H1 (cell line): ENCODE results near the gene HIVEP2. TPM values are rescaled to one million over a fixed set of nuclear protein-coding genes. Genes with fewer than 3 reads are reported as not detected.

ENCODE experiments used
- CTCF ChIA-PET: fragments of 300-600 bp; sonication (Branson Sonifier 250); formaldehyde crosslinking; loops from one replicate; lab custom pipeline; 2021; ENCODE audit not compliant: partially characterized antibody; lab: Charles Lee
- POLR2A ChIA-PET: fragments of 300-600 bp; sonication (Branson Sonifier 250); formaldehyde crosslinking; loops from one replicate; lab custom pipeline; 2021; ENCODE audit warnings: inconsistent platforms; ENCODE audit not compliant: partially characterized antibody; lab: Charles Lee
- DNase-seq, 2 experiments: peaks; one replicate each; pipeline versions ENCODE4 v3.0.0 to v3.0.0-alpha.2; 2010 to 2022; ENCODE audit warnings: low spot score in 2 of 2, low read depth in 1 of 2, mixed read lengths in 1 of 2
- FAIRE-seq: peaks from 2 replicates; lab custom pipeline; 2011; peaks lifted over from hg19 to GRCh38; lab: Jason Lieb, UNC
- H2AFZ ChIP-seq: 2 replicates; pipeline ENCODE4 v1.8.1; 2012; ENCODE audit warnings: low read length, inconsistent platforms
- H2AK5ac ChIP-seq: 2 replicates; pipeline ENCODE4 v1.6.1; 2013; ENCODE audit warnings: low read depth, low read length
- H2BK120ac ChIP-seq: replicated peaks from 2 replicates; pipeline ENCODE3; 2013; ENCODE audit warnings: low read depth, low read length, inconsistent platforms
- H2BK12ac ChIP-seq: 2 replicates; pipeline ENCODE4 v1.6.1; 2013; ENCODE audit warnings: low read depth, low read length
- H2BK15ac ChIP-seq: 2 replicates; pipeline ENCODE4 v1.6.1; 2013; ENCODE audit warnings: low read length
- H2BK20ac ChIP-seq: 2 replicates; pipeline ENCODE4 v1.6.1; 2013; ENCODE audit warnings: low read length
- H2BK5ac ChIP-seq: 2 replicates; pipeline ENCODE4 v1.6.1; 2013; ENCODE audit warnings: low read depth, low read length
- H3K14ac ChIP-seq: 2 replicates; pipeline ENCODE4 v1.6.1; 2013; ENCODE audit warnings: inconsistent platforms; ENCODE audit not compliant: insufficient read length
- H3K18ac ChIP-seq: 2 replicates; pipeline ENCODE4 v1.6.1; 2013; ENCODE audit warnings: low read length; ENCODE audit errors: extremely low read depth
- H3K23ac ChIP-seq: 2 replicates; pipeline ENCODE4 v1.6.1; 2013; ENCODE audit warnings: inconsistent platforms; ENCODE audit not compliant: insufficient read length
- H3K23me2 ChIP-seq: 2 replicates; pipeline ENCODE4 v1.6.1; 2013; ENCODE audit warnings: low read depth, low read length
- H3K27ac ChIP-seq: 2 replicates; pipeline ENCODE4 v1.6.1; 2011; ENCODE audit warnings: low read depth, low read length, inconsistent platforms
- H3K27me3 ChIP-seq, 4 experiments: replicated peaks in 1 of 4; 1 replicate in 1 of 4; 2 replicates in 3 of 4; pipeline versions ENCODE4 v1.6.1 to v1.8.1; 2011 to 2013; ENCODE audit warnings: low read length in 3 of 4, mild to moderate bottlenecking in 3 of 4, inconsistent platforms in 2 of 4, mixed read lengths in 2 of 4, moderate library complexity in 1 of 4; ENCODE audit not compliant: control insufficient read depth in 3 of 4, insufficient read depth in 3 of 4; ENCODE audit errors: extremely low read depth in 1 of 4
- H3K36me3 ChIP-seq, 4 experiments: 2 replicates each; pipeline versions ENCODE4 v1.6.1 to v1.8.1; 2011 to 2013; ENCODE audit warnings: mild to moderate bottlenecking in 4 of 4, low read length in 3 of 4, moderate library complexity in 2 of 4, control low read depth in 1 of 4, inconsistent platforms in 1 of 4; ENCODE audit not compliant: insufficient read depth in 4 of 4, control insufficient read depth in 2 of 4
- H3K4ac ChIP-seq: replicated peaks from 2 replicates; pipeline ENCODE3; 2013; ENCODE audit warnings: low read length, low read depth, mixed read lengths, inconsistent platforms; ENCODE audit not compliant: insufficient read length
- H3K4me1 ChIP-seq, 4 experiments: replicated peaks in 1 of 4; 1 replicate in 1 of 4; 2 replicates in 3 of 4; pipeline versions ENCODE4 v1.6.1 to v1.8.1; 2011 to 2013; ENCODE audit warnings: low read length in 3 of 4, inconsistent platforms in 2 of 4, mixed read lengths in 1 of 4; ENCODE audit not compliant: insufficient read depth in 4 of 4, control insufficient read depth in 3 of 4
- H3K4me2 ChIP-seq, 2 experiments: 2 replicates each; pipeline versions ENCODE4 v1.6.1 to v1.8.1; 2011 to 2013; ENCODE audit warnings: low read depth in 2 of 2, low read length in 2 of 2, control low read depth in 1 of 2, inconsistent platforms in 1 of 2, mild to moderate bottlenecking in 1 of 2; ENCODE audit not compliant: insufficient read depth in 1 of 2
- H3K4me3 ChIP-seq, 4 experiments: fragments of 200-600, 300-600 bp in 1 of 4; sonication (generic), shearing (Covaris generic), sonication (Bioruptor Twin) in 1 of 4; 2 replicates each; pipeline versions ENCODE4 v1.5.1 to v1.8.1; 2011 to 2016; ENCODE audit warnings: low read length in 4 of 4, low read depth in 3 of 4, control low read depth in 2 of 4, inconsistent platforms in 2 of 4, mild to moderate bottlenecking in 2 of 4, mixed read lengths in 1 of 4, moderate library complexity in 1 of 4; ENCODE audit not compliant: insufficient read depth in 2 of 4; ENCODE audit errors: extremely low read depth in 1 of 4
- H3K56ac ChIP-seq: replicated peaks from 2 replicates; pipeline ENCODE3; 2013; ENCODE audit warnings: low read depth, mild to moderate bottlenecking, mixed read lengths, low read length, inconsistent platforms; ENCODE audit not compliant: insufficient read length
- H3K79me1 ChIP-seq: 2 replicates; pipeline ENCODE4 v1.6.1; 2013; ENCODE audit warnings: low read depth, low read length, control low read depth
- H3K79me2 ChIP-seq, 2 experiments: 2 replicates each; pipeline versions ENCODE4 v1.6.1 to v1.8.1; 2012 to 2013; ENCODE audit warnings: low read length in 2 of 2, mild to moderate bottlenecking in 2 of 2, inconsistent platforms in 1 of 2; ENCODE audit not compliant: insufficient read depth in 2 of 2, control insufficient read depth in 1 of 2
- H3K9ac ChIP-seq, 4 experiments: replicated peaks in 1 of 4; 1 replicate in 1 of 4; 2 replicates in 3 of 4; pipeline versions ENCODE4 v1.6.1 to v1.8.1; 2011 to 2013; ENCODE audit warnings: low read depth in 3 of 4, low read length in 3 of 4, control low read depth in 2 of 4, mild to moderate bottlenecking in 2 of 4, moderate library complexity in 2 of 4, inconsistent platforms in 1 of 4; ENCODE audit errors: extremely low read depth in 1 of 4
- H3K9me3 ChIP-seq, 2 experiments: 2 replicates each; pipeline versions ENCODE4 v1.6.1 to v1.8.1; 2012 to 2013; ENCODE audit warnings: mild to moderate bottlenecking in 2 of 2, moderate library complexity in 2 of 2, control low read depth in 1 of 2, inconsistent platforms in 1 of 2, low read depth in 1 of 2, low read length in 1 of 2, mixed read lengths in 1 of 2; ENCODE audit not compliant: insufficient read depth in 2 of 2
- H4K20me1 ChIP-seq, 2 experiments: replicated peaks in 1 of 2; 2 replicates each; pipeline versions ENCODE3 to v1.8.1; 2011 to 2013; ENCODE audit warnings: inconsistent platforms in 2 of 2, low read length in 2 of 2, mild to moderate bottlenecking in 1 of 2; ENCODE audit not compliant: insufficient read depth in 2 of 2, control insufficient read depth in 1 of 2
- H4K5ac ChIP-seq: 2 replicates; pipeline ENCODE4 v1.6.1; 2013; ENCODE audit warnings: low read length, low read depth, mixed read lengths, inconsistent platforms; ENCODE audit not compliant: insufficient read length
- H4K8ac ChIP-seq: 2 replicates; pipeline ENCODE4 v1.8.0; 2013; ENCODE audit warnings: mild to moderate bottlenecking, moderate library complexity, low read length, inconsistent platforms; ENCODE audit not compliant: insufficient read depth; ENCODE audit errors: extremely low read depth
- H4K91ac ChIP-seq: replicated peaks from 2 replicates; pipeline ENCODE3; 2013; ENCODE audit warnings: low read length, mixed read lengths, inconsistent platforms; ENCODE audit not compliant: insufficient read length
- BRCA1 ChIP-seq: IDR thresholded peaks from 2 replicates; pipeline ENCODE4 v1.6.1; 2012; ENCODE audit warnings: low read depth, low read length, improper control_type of control experiment
- CREB1 ChIP-seq: IDR thresholded peaks from 2 replicates; pipeline ENCODE4 v1.6.1; 2012; ENCODE audit warnings: inconsistent platforms
- EZH2 ChIP-seq: fragments of 200-600 bp; sonication (generic); IDR thresholded peaks from 2 replicates; pipeline ENCODE4 v1.7.1; 2012; ENCODE audit warnings: low read depth, mild to moderate bottlenecking, moderate library complexity, low read length, inconsistent platforms; ENCODE audit not compliant: severe bottlenecking
- FOSL1 ChIP-seq: IDR thresholded peaks from 2 replicates; pipeline ENCODE4 v1.6.1; 2011; ENCODE audit warnings: mild to moderate bottlenecking, low read depth, low read length, moderate library complexity; ENCODE audit not compliant: insufficient read depth
- JUND ChIP-seq: IDR thresholded peaks from 2 replicates; pipeline ENCODE4 v1.6.1; 2011; ENCODE audit warnings: mild to moderate bottlenecking, improper control_type of control experiment, low read length
- KDM1A ChIP-seq: fragments of 200-600, 300-600 bp; sonication (generic); IDR thresholded peaks from 2 replicates; pipeline ENCODE4 v1.7.1; 2016; ENCODE audit warnings: mild to moderate bottlenecking, low read length, borderline replicate concordance
- MAFK ChIP-seq: IDR thresholded peaks from 2 replicates; pipeline ENCODE4 v1.6.1; 2012; ENCODE audit warnings: low read depth, mild to moderate bottlenecking, improper control_type of control experiment, low read length
- RBBP5 ChIP-seq: IDR thresholded peaks from 2 replicates; pipeline ENCODE4 v1.7.1; 2012; ENCODE audit warnings: low read depth, mild to moderate bottlenecking, inconsistent platforms, low read length, moderate library complexity, borderline replicate concordance
- RFX5 ChIP-seq: IDR thresholded peaks from 2 replicates; pipeline ENCODE4 v1.6.1; 2011; ENCODE audit warnings: low read depth, low read length, improper control_type of control experiment, borderline replicate concordance
- RNF2 ChIP-seq: fragments of 200-900, 300-1000 bp; sonication (generic); IDR thresholded peaks from 2 replicates; pipeline ENCODE4 v1.7.1; 2016; ENCODE audit warnings: borderline replicate concordance, low read depth, mild to moderate bottlenecking, antibody characterized with exemption, low read length; ENCODE audit not compliant: poor library complexity, severe bottlenecking; ENCODE audit errors: missing control alignments
- RXRA ChIP-seq: IDR thresholded peaks from 2 replicates; pipeline ENCODE4 v1.6.1; 2011; ENCODE audit warnings: low read depth, mild to moderate bottlenecking, low read length, moderate library complexity; ENCODE audit not compliant: insufficient read depth
- TEAD4 ChIP-seq: IDR thresholded peaks from 2 replicates; pipeline ENCODE4 v1.6.1; 2012; ENCODE audit warnings: low read depth, low read length, inconsistent platforms, mixed read lengths
- WGBS, 2 experiments: shearing (Covaris generic) in 1 of 2; methylation state at CpG; one replicate each; pipeline versions ENCODE4 v1.1.6 to v1.1.7; 2013 to 2015; ENCODE audit warnings: low lambda C conversion rate in 2 of 2, mixed read lengths in 2 of 2, inconsistent platforms in 1 of 2, low coverage in 1 of 2, missing lambda C conversion rate in 1 of 2; ENCODE audit not compliant: insufficient replicate concordance in 2 of 2, insufficient coverage in 1 of 2, insufficient read length in 1 of 2; ENCODE audit errors: extremely low coverage in 1 of 2, missing lambda C conversion rate in 1 of 2; 5-methylcytosine and 5-hydroxymethylcytosine counted together
- polyA plus RNA-seq, 7 experiments: library from polyadenylated mRNA; depleted of rRNA in 3 of 7; stranded (reverse) in 5 of 7; unstranded in 2 of 7; fragments of >200 nt in 5 of 7; fragments of 200-250 nt in 2 of 7; gene quantifications; 1 replicate in 5 of 7; 2 replicates in 1 of 7; 4 replicates in 1 of 7; pipeline versions ENCODE4 v1.2.1 to v1.2.3, GENCODE V29; 2011 to 2013; ENCODE audit warnings: missing spikeins in 2 of 7, mixed read lengths in 2 of 7
- total RNA-seq: library from RNA; stranded (reverse); fragmentation: NEBNext Ultra II Directional; extraction: Animal tissue kit (Norgen Biotek cat#: 25700); gene quantifications from 2 replicates; pipeline ENCODE4 v1.2.1, GENCODE V29; 2021
- TF ChIP-seq, protein P1 (sequence below): IDR thresholded peaks from 2 replicates; pipeline ENCODE4 v1.6.1; 2012; ENCODE audit warnings: inconsistent platforms

The HIVEP2 gene
- total and polyA plus RNA-seq, 2 of the 8 experiments (the other 6 are each of a cell fraction or from before 2014, with no cell fraction given): 2.2 to 6.1 TPM

- H2BK5ac ChIP-seq: no peak overlapping the region
- H2BK20ac ChIP-seq: no peak overlapping the region
- no peak overlapping the region for H3K23ac ChIP-seq
- H3K4me3 ChIP-seq: no peak overlapping the region
- H3K9ac ChIP-seq: no peak overlapping the region
- no peaks in the 10 kb centered on the region for H3K79me1 ChIP-seq
- no peak overlapping the region for H2AK5ac ChIP-seq
- H2BK120ac ChIP-seq: no peak overlapping the region
- no peak overlapping the region for H2AFZ ChIP-seq
- H3K4me1 ChIP-seq: no peaks in the 10 kb centered on the region; a peak in 3 of 7 replicates
- no peak overlapping the region for H2BK15ac ChIP-seq
- ChIA-PET POLR2A (interaction anchor here (1.1 kb wide), 1 partner anchor 141 kb away, joined by 3 read pairs; no protein-coding TSS in a partner anchor), CTCF (interaction anchor here (0.5 to 2.5 kb wide), 9 partner anchors 11 to 260 kb away, joined by 3 to 7 read pairs (median 3); no protein-coding TSS in a partner anchor)
- H4K8ac ChIP-seq: no peak overlapping the region
- no peak overlapping the region for H3K14ac ChIP-seq
- DNase-seq (no peak), FAIRE-seq (no peak)
- no peak overlapping the region for H4K5ac ChIP-seq
- no peak overlapping the region for H3K18ac ChIP-seq
- H3K4ac ChIP-seq: no peak overlapping the region
- H3K4me2 ChIP-seq: no peak overlapping the region
- no peaks in the 10 kb centered on the region for H3K9me3 ChIP-seq
- peaks cover 2% of the 10 kb centered on the region; the same call in 1 of the 2 replicates for H3K23me2 ChIP-seq
- H3K79me2 ChIP-seq: no peaks in the 10 kb centered on the region
- no peak overlapping the region for H4K91ac ChIP-seq
- no peak overlapping the region for H3K56ac ChIP-seq
- TF ChIP-seq TEAD4 (no peak), EZH2 (no peak), RFX5 (no peak), FOSL1 (no peak), KDM1A (no peak), JUND (no peak), RXRA (no peak), MAFK (no peak), RNF2 (no peak), BRCA1 (no peak), CREB1 (no peak), RBBP5 (no peak)
- TF ChIP-seq, protein P1, sequence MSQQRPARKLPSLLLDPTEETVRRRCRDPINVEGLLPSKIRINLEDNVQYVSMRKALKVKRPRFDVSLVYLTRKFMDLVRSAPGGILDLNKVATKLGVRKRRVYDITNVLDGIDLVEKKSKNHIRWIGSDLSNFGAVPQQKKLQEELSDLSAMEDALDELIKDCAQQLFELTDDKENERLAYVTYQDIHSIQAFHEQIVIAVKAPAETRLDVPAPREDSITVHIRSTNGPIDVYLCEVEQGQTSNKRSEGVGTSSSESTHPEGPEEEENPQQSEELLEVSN: no peak
- TF ChIP-seq, all 59 proteins: peak for 0
- 83% methylated on average over 3 of the region's 3 CpGs; no CpG with 5 or more reads in 1 of the 2 experiments for WGBS, 2 experiments
- Histone ChIP-seq H4K20me1 (no peaks in the 10 kb centered on the region), H3K27me3 (peaks cover 0 to 4% (median 1%) of the 10 kb centered on the region in 4 experiments; a peak in 2 of 7 replicates), H2BK12ac (no peak overlapping the region), H3K27ac (no peak overlapping the region), H3K36me3 (no peaks in the 10 kb centered on the region)
Measured at GRCh38 chr6:142952614-142953013, 7.6 kb upstream of the HIVEP2 start.
